ENCODE results near the gene GATD1. TPM values are rescaled to one million over a fixed set of nuclear protein-coding genes. Genes with fewer than 3 reads are reported as not detected.
A peak's percentile ranks its signal among the peaks of the same experiment; 100 is the strongest.

Gene GATD1
- total and polyA plus RNA-seq, 9 of the 15 experiments (the other 6 are each of a cell fraction or from before 2014, with no cell fraction given): 2.8 to 144 (median 36.9) TPM

DNA sequence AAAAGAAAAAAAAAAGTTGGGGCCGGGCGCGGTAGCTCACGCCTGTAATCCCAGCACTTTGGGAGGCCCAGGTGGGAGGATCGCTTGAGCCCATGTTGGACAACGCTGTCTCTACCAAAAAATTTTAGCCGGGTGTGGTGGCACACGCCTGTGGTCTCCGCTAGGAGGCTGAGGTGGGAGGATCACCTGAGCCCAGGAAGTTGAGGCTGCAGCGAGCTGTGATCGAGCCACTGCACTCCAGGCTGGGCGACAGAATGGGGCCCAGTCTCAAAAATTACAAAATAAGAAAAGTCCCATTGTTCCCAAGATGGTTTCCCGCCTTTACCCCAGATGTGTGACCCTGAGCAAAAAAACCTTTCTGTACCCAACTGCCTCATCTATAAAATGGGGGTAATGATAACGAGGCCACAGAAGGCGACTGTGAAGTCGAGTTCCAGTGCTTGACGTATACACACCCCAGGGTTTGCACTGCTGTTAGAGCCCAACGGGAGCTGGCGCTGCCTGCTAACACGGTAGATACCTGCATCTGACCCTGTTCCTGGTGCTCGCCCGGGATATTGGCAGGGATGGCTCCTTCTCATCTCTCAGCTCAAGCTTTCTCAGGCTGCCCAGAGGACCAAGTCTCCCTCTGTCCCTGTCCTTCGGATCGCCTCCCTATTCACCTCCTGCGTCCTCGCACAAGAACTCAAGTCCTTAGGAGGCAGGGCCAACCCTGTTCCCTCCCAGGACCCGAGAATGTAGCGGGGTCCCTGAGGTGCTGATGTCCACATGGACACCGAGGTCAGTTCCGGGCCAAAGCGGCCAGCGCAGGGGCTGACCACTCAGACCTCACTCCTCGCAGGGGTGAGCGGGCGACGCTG, 31.4 kb upstream of the GATD1 start (continued):
- TF ChIP-seq MED1 (CRISPR knock-in tag; IDR thresholded peaks at IDR 0.05; ENCODE audit: borderline replicate concordance) (no peak), ZNF143 (CRISPR knock-in tag; IDR thresholded peaks at IDR 0.05) (no peak), SMARCC2 (IDR thresholded peaks at IDR 0.05; ENCODE audit: low read depth) (no peak; the same call in 1 of the 2 replicates), SP2 (IDR thresholded peaks at IDR 0.05; ENCODE audit: extremely low read depth, low read depth, low read length, poor library complexity, severe bottlenecking) (no peak), ZNF175 (CRISPR knock-in tag; IDR thresholded peaks at IDR 0.05; ENCODE audit: low read depth) (no peak), HNRNPK (IDR thresholded peaks at IDR 0.05; ENCODE audit: low read depth, low read length, poor library complexity, severe bottlenecking) (no peak), KDM1A (IDR thresholded peaks at IDR 0.05) (no peak), PTBP1 (IDR thresholded peaks at IDR 0.05; ENCODE audit: low read depth, low read length) (0 out of 2 replicates have a peak, but pooled peaks have one; percentile 28), GABPB1 (CRISPR knock-in tag; IDR thresholded peaks at IDR 0.05) (no peak), ZNF184 (CRISPR knock-in tag; IDR thresholded peaks at IDR 0.05) (no peak), ATF1 (CRISPR knock-in tag; IDR thresholded peaks at IDR 0.05) (no peak), ATF1 (tag; IDR thresholded peaks at IDR 0.05) (no peak), ATF7 (IDR thresholded peaks at IDR 0.05) (no peak), ETV1 (tag; conservative IDR thresholded peaks at IDR 0.05; ENCODE audit: low read depth) (peak; percentile 30; the same call in 1 of the 2 replicates), RAD51 (IDR thresholded peaks at IDR 0.05; ENCODE audit: borderline replicate concordance, low read depth) (no peak), TAF15 (IDR thresholded peaks at IDR 0.05; ENCODE audit: low read depth, low read length) (no peak)
- TF ChIP-seq, protein P1, sequence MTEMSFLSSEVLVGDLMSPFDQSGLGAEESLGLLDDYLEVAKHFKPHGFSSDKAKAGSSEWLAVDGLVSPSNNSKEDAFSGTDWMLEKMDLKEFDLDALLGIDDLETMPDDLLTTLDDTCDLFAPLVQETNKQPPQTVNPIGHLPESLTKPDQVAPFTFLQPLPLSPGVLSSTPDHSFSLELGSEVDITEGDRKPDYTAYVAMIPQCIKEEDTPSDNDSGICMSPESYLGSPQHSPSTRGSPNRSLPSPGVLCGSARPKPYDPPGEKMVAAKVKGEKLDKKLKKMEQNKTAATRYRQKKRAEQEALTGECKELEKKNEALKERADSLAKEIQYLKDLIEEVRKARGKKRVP (CRISPR knock-in tag; IDR thresholded peaks at IDR 0.05): no peak
- TF ChIP-seq, protein P2, sequence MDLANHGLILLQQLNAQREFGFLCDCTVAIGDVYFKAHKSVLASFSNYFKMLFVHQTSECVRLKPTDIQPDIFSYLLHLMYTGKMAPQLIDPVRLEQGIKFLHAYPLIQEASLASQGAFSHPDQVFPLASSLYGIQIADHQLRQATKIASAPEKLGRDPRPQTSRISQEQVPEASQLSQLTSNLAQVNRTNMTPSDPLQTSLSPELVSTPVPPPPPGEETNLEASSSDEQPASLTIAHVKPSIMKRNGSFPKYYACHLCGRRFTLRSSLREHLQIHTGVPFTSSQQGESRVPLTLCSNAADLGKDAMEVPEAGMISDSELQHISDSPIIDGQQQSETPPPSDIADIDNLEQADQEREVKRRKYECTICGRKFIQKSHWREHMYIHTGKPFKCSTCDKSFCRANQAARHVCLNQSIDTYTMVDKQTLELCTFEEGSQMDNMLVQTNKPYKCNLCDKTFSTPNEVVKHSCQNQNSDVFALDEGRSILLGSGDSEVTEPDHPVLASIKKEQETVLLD (IDR thresholded peaks at IDR 0.05): 0 out of 2 replicates have a peak, but pooled peaks have one; percentile 29
- TF ChIP-seq, protein P3, sequence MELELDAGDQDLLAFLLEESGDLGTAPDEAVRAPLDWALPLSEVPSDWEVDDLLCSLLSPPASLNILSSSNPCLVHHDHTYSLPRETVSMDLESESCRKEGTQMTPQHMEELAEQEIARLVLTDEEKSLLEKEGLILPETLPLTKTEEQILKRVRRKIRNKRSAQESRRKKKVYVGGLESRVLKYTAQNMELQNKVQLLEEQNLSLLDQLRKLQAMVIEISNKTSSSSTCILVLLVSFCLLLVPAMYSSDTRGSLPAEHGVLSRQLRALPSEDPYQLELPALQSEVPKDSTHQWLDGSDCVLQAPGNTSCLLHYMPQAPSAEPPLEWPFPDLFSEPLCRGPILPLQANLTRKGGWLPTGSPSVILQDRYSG (tag; conservative IDR thresholded peaks at IDR 0.05; ENCODE audit: low read depth): no peak
- TF ChIP-seq, protein P4, sequence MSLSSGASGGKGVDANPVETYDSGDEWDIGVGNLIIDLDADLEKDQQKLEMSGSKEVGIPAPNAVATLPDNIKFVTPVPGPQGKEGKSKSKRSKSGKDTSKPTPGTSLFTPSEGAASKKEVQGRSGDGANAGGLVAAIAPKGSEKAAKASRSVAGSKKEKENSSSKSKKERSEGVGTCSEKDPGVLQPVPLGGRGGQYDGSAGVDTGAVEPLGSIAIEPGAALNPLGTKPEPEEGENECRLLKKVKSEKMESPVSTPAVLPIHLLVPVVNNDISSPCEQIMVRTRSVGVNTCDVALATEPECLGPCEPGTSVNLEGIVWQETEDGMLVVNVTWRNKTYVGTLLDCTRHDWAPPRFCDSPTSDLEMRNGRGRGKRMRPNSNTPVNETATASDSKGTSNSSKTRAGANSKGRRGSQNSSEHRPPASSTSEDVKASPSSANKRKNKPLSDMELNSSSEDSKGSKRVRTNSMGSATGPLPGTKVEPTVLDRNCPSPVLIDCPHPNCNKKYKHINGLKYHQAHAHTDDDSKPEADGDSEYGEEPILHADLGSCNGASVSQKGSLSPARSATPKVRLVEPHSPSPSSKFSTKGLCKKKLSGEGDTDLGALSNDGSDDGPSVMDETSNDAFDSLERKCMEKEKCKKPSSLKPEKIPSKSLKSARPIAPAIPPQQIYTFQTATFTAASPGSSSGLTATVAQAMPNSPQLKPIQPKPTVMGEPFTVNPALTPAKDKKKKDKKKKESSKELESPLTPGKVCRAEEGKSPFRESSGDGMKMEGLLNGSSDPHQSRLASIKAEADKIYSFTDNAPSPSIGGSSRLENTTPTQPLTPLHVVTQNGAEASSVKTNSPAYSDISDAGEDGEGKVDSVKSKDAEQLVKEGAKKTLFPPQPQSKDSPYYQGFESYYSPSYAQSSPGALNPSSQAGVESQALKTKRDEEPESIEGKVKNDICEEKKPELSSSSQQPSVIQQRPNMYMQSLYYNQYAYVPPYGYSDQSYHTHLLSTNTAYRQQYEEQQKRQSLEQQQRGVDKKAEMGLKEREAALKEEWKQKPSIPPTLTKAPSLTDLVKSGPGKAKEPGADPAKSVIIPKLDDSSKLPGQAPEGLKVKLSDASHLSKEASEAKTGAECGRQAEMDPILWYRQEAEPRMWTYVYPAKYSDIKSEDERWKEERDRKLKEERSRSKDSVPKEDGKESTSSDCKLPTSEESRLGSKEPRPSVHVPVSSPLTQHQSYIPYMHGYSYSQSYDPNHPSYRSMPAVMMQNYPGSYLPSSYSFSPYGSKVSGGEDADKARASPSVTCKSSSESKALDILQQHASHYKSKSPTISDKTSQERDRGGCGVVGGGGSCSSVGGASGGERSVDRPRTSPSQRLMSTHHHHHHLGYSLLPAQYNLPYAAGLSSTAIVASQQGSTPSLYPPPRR (CRISPR knock-in tag; IDR thresholded peaks at IDR 0.05; ENCODE audit: borderline replicate concordance): 0 out of 2 replicates have a peak, but pooled peaks have one; percentile 12

Measured in K562 (cell line).